ENCODE measurements around the gene AATK.

Gene AATK

GRCh38 chr17:81178136-81179091, 12.4 kb upstream of the AATK start:
- DNase-seq (no peak), ATAC-seq (no peak)
- no peaks in the 10 kb centered on the region for H3K4me1 Mint-ChIP-seq
- H3K4me3 Mint-ChIP-seq, result no peak overlapping the region
- no peak overlapping the region for H3K27ac Mint-ChIP-seq
- no peaks in the 10 kb centered on the region for H3K9me3 Mint-ChIP-seq
- H3K27me3 Mint-ChIP-seq, result no peaks in the 10 kb centered on the region

- Mint-ChIP-seq H3K4me1 (no peaks in the 10 kb centered on the region), H3K27me3 (no peaks in the 10 kb centered on the region), H3K27ac (no peak overlapping the region), H3K9me3 (no peaks in the 10 kb centered on the region), H3K4me3 (no peak overlapping the region)
- ATAC-seq, result no peak
- DNase-seq, result no peak
Observed at GRCh38 chr17:81176666-81177065, 10.6 kb upstream of the AATK start.

- Mint-ChIP-seq H3K27ac (peak overlapping the region in 1 of 2 donors; percentile 12), H3K9me3 (no peaks in the 10 kb centered on the region)
Observed at GRCh38 chr17:81173762-81174155, 7.7 kb upstream of the AATK start.

GRCh38 chr17:81173052-81173761, 7.2 kb upstream of the AATK start:
- no peaks in the 10 kb centered on the region for H3K9me3 Mint-ChIP-seq
- H3K27ac Mint-ChIP-seq, result peak overlapping the region in 1 of 2 donors; percentile 12
- no peaks in the 10 kb centered on the region for H3K27me3 Mint-ChIP-seq
- no peaks in the 10 kb centered on the region for H3K4me1 Mint-ChIP-seq
- no peak overlapping the region for H3K4me3 Mint-ChIP-seq
- DNase-seq (no peak), ATAC-seq (no peak)

More at GRCh38 chr17:81173762-81174155, 7.7 kb upstream of the AATK start:
- ATAC-seq, result no peak
- Mint-ChIP-seq H3K27me3 (no peaks in the 10 kb centered on the region), H3K4me1 (no peaks in the 10 kb centered on the region), H3K4me3 (no peak overlapping the region)
- no peak for DNase-seq

GRCh38 chr17:81171941-81172340, 5.9 kb upstream of the AATK start:
- DNase-seq, result no peak
- Mint-ChIP-seq H3K27me3 (no peaks in the 10 kb centered on the region), H3K9me3 (no peaks in the 10 kb centered on the region), H3K27ac (no peak overlapping the region), H3K4me1 (peaks cover 6% of the 10 kb centered on the region), H3K4me3 (no peak overlapping the region)
- no peak for ATAC-seq

GRCh38 chr17:81170727-81171494, 4.9 kb upstream of the AATK start:
- H3K27ac Mint-ChIP-seq, result no peak overlapping the region
- H3K4me1 Mint-ChIP-seq, result peaks cover 11% of the 10 kb centered on the region
- H3K27me3 Mint-ChIP-seq, result no peaks in the 10 kb centered on the region
- H3K9me3 Mint-ChIP-seq, result no peaks in the 10 kb centered on the region
- DNase-seq, result no peak
- no peak for ATAC-seq
- H3K4me3 Mint-ChIP-seq, result no peak overlapping the region

GRCh38 chr17:81169870-81170309, 3.9 kb upstream of the AATK start:
- Mint-ChIP-seq H3K4me1 (peaks cover 11% of the 10 kb centered on the region), H3K27me3 (no peaks in the 10 kb centered on the region), H3K27ac (no peak overlapping the region), H3K9me3 (no peaks in the 10 kb centered on the region), H3K4me3 (no peak overlapping the region)
- ATAC-seq, result no peak
- no peak for DNase-seq

GRCh38 chr17:81167638-81168037, 1.6 kb upstream of the AATK start:
- H3K27ac Mint-ChIP-seq, result no peak overlapping the region
- peaks cover 25% of the 10 kb centered on the region for H3K4me1 Mint-ChIP-seq
- no peaks in the 10 kb centered on the region for H3K9me3 Mint-ChIP-seq
- ATAC-seq (no peak), DNase-seq (no peak)
- H3K27me3 Mint-ChIP-seq, result peaks cover 7% of the 10 kb centered on the region
- H3K4me3 Mint-ChIP-seq, result peak overlapping the region in 1 of 2 donors; percentile 22

GRCh38 chr17:81167194-81167524, 1.1 kb upstream of the AATK start:
- H3K9me3 Mint-ChIP-seq, result no peaks in the 10 kb centered on the region
- H3K27ac Mint-ChIP-seq, result no peak overlapping the region
- H3K4me1 Mint-ChIP-seq, result peaks cover 25% of the 10 kb centered on the region
- H3K4me3 Mint-ChIP-seq, result peak overlapping the region in 1 of 2 donors; percentile 22
- ATAC-seq, result no peak
- H3K27me3 Mint-ChIP-seq, result peaks cover 7% of the 10 kb centered on the region
- no peak for DNase-seq

- DNase-seq (peak in 1 of 2 donors; percentile 33), ATAC-seq (no peak)
- Mint-ChIP-seq H3K4me1 (peaks cover 40% of the 10 kb centered on the region), H3K4me3 (peak within 1 kb of the TSS in 1 of 2 donors; percentile 77), H3K27me3 (peaks cover 7% of the 10 kb centered on the region), H3K27ac (no peak within 1 kb of the TSS), H3K9me3 (no peaks in the 10 kb centered on the region)
Observed at GRCh38 chr17:81165246-81166032, 582 bp downstream of the AATK start, which contains the start of gene PVALEF. Gene PVALEF, plus strand, starts transcription at chr17:81165507. Its CDS starts 15,720 bp downstream, at chr17:81181227.

GRCh38 chr17:81164371-81165245, 1.4 kb downstream of the AATK start:
- Mint-ChIP-seq H3K4me3 (peak overlapping the region in 1 of 2 donors; percentile 8), H3K9me3 (no peaks in the 10 kb centered on the region), H3K27ac (no peak overlapping the region), H3K4me1 (peaks cover 44% of the 10 kb centered on the region), H3K27me3 (peaks cover 7% of the 10 kb centered on the region)
- no peak for DNase-seq
- ATAC-seq, result no peak

GRCh38 chr17:81163703-81164370, 2.2 kb downstream of the AATK start:
- no peak for ATAC-seq
- Mint-ChIP-seq H3K27me3 (peaks cover 7% of the 10 kb centered on the region), H3K4me3 (no peak overlapping the region), H3K4me1 (peaks cover 44% of the 10 kb centered on the region), H3K27ac (no peak overlapping the region), H3K9me3 (no peaks in the 10 kb centered on the region)
- no peak for DNase-seq

- DNase-seq (no peak), ATAC-seq (no peak)
- Mint-ChIP-seq H3K27ac (no peak overlapping the region), H3K4me3 (no peak overlapping the region), H3K9me3 (no peaks in the 10 kb centered on the region), H3K4me1 (peaks cover 44% of the 10 kb centered on the region), H3K27me3 (peaks cover 7% of the 10 kb centered on the region)
Observed at GRCh38 chr17:81163051-81163695, 2.8 kb downstream of the AATK start.
